Hematopoietic multipotent progenitor cell treated with erythropoietin and hydrocortisone succinate and interleukin-3 and kit ligand, for 15 days (in vitro differentiated cells): ENCODE data around the gene GGA1.
"Not testable (repeated sequence)": the region's sequence is repeated elsewhere in the genome, so short reads cannot be mapped to it uniquely, and the experiment has no call there.

ENCODE experiments used
- DNase-seq: peaks from one replicate; pipeline ENCODE4 v3.0.0-alpha.2; 2015; ENCODE audit warnings: low spot score

Gene GGA1

GRCh38 chr22:37571258-37571991 is 37.2 kb upstream of the GGA1 start:
- no peak for DNase-seq

GRCh38 chr22:37571992-37572373 is 36.7 kb upstream of the GGA1 start:
- DNase-seq, result no peak

- DNase-seq, result no peak
Observed at GRCh38 chr22:37575490-37576003, 33.1 kb upstream of the GGA1 start.

GRCh38 chr22:37578002-37578401 is 30.6 kb upstream of the GGA1 start:
- no peak for DNase-seq

- DNase-seq, result no peak
Observed at GRCh38 chr22:37581504-37581903, 27.1 kb upstream of the GGA1 start.

GRCh38 chr22:37582526-37582925 is 26.1 kb upstream of the GGA1 start:
- DNase-seq, result no peak

- DNase-seq, result no peak
Observed at GRCh38 chr22:37588546-37589215, 20.0 kb upstream of the GGA1 start.

- no peak for DNase-seq
Observed at GRCh38 chr22:37589636-37590035, 19.0 kb upstream of the GGA1 start.

GRCh38 chr22:37591081-37591480 is 17.6 kb upstream of the GGA1 start:
- not testable (repeated sequence) for DNase-seq

GRCh38 chr22:37591823-37592404 is 16.7 kb upstream of the GGA1 start:
- no peak for DNase-seq

- DNase-seq, result no peak
Observed at GRCh38 chr22:37594237-37594636, 14.4 kb upstream of the GGA1 start.

- DNase-seq, result no peak
Observed at GRCh38 chr22:37599153-37599552, 9.5 kb upstream of the GGA1 start.

- DNase-seq, result no peak
Observed at GRCh38 chr22:37601203-37601539, 7.5 kb upstream of the GGA1 start.

- no peak for DNase-seq
Observed at GRCh38 chr22:37601540-37602442, 6.8 kb upstream of the GGA1 start.

- not testable (repeated sequence) for DNase-seq
Observed at GRCh38 chr22:37602546-37603277, 5.9 kb upstream of the GGA1 start.

- no peak for DNase-seq
Observed at GRCh38 chr22:37604074-37604473, 4.6 kb upstream of the GGA1 start.

GRCh38 chr22:37604875-37605274 is 3.8 kb upstream of the GGA1 start:
- DNase-seq, result no peak

GRCh38 chr22:37607010-37607934 is 1.4 kb upstream of the GGA1 start:
- DNase-seq, result peak; percentile 83

- DNase-seq, result no peak
Observed at GRCh38 chr22:37607935-37608476, 628 bp upstream of the GGA1 start.
